GM23338 (cell line): Measurements from ENCODE around the gene CTNNBIP1. TPM values are rescaled to one million over a fixed set of nuclear protein-coding genes. Genes with fewer than 3 reads are reported as not detected.

Experiments used
- ETS1 ChIP-seq: IDR thresholded peaks from 2 replicates; pipeline ENCODE4 v1.6.1; 2016; ENCODE audit warnings: antibody characterized with exemption
- EZH2 ChIP-seq: fragments of 200-600 bp; sonication (generic); IDR thresholded peaks from one replicate; pipeline ENCODE4 v1.8.0; 2017; ENCODE audit warnings: antibody characterized with exemption, mild to moderate bottlenecking, low read depth; ENCODE audit not compliant: unreplicated experiment
- POLR2AphosphoS5 ChIP-seq: IDR thresholded peaks from 2 replicates; pipeline ENCODE4 v1.6.1; 2016; ENCODE audit warnings: antibody characterized with exemption, low read depth
- polyA plus RNA-seq: library from polyadenylated mRNA; unstranded; fragments of >200 nt; fragmentation: Nextera tagmentation; extraction: Ambion mirVana; gene quantifications from 2 replicates; pipeline ENCODE4 v1.2.1, GENCODE V29; 2016
- total RNA-seq: library from RNA; depleted of rRNA; stranded (reverse); fragments of >200 nt; shearing (Covaris generic); gene quantifications from 2 replicates; pipeline ENCODE4 v1.2.3, GENCODE V29; 2014; rRNA removed

Gene CTNNBIP1
- total and polyA plus RNA-seq, 2 experiments from 2014 or later: 30.3 to 55.1 TPM

- TF ChIP-seq POLR2AphosphoS5: no peak
- TF ChIP-seq EZH2: no peak
- TF ChIP-seq ETS1: no peak
These were observed 108.2 kb downstream of the CTNNBIP1 start (continued) for GRCh38 chr1:9801909-9802308.

Other genes starting within 250 kb of the CTNNBIP1 start
- 56.4 and 66.2 TPM in 2 replicates for gene CLSTN1, start 86.3 kb downstream of the CTNNBIP1 start, total RNA-seq
- 38.5 and 41.7 TPM in 2 replicates for gene CLSTN1, start 86.3 kb downstream of the CTNNBIP1 start, polyA plus RNA-seq
- gene LZIC, start 33.1 kb upstream of the CTNNBIP1 start, total RNA-seq: 14.8 and 19.4 TPM in 2 replicates
- gene LZIC, start 33.1 kb upstream of the CTNNBIP1 start, polyA plus RNA-seq: 22.3 and 23.5 TPM in 2 replicates
- 2.1 and 2.5 TPM in 2 replicates for gene NMNAT1, start 33.2 kb upstream of the CTNNBIP1 start, total RNA-seq
- gene NMNAT1, start 33.2 kb upstream of the CTNNBIP1 start, polyA plus RNA-seq: 2.8 and 3.9 TPM in 2 replicates
- 3.2 and 11.7 TPM in 2 replicates for gene RBP7, start 87.0 kb upstream of the CTNNBIP1 start, total RNA-seq
- 16.7 and 18.9 TPM in 2 replicates for gene RBP7, start 87.0 kb upstream of the CTNNBIP1 start, polyA plus RNA-seq
- gene UBE4B, start 122.7 kb upstream of the CTNNBIP1 start, total RNA-seq: 76.5 and 115 TPM in 2 replicates
- 27.9 and 28.4 TPM in 2 replicates for gene UBE4B, start 122.7 kb upstream of the CTNNBIP1 start, polyA plus RNA-seq